ENCODE data around the gene MRPS33.
"Not testable (repeated sequence)": the region's sequence is repeated elsewhere in the genome, so short reads cannot be mapped to it uniquely, and the experiment has no call there.

- not testable (repeated sequence) for TF ChIP-seq CTCF, EP300, POLR2A (IDR thresholded peaks at IDR 0.05)
Measured at GRCh38 chr7:141038100-141038499, 23.3 kb upstream of the MRPS33 start.
